Fibroblast of gingiva (primary cell): Measurements from ENCODE around the gene ITGB5.
"Not testable (repeated sequence)": the region's sequence is repeated elsewhere in the genome, so short reads cannot be mapped to it uniquely, and the experiment has no call there.

Experiments
- DNase-seq: peaks from one replicate; pipeline ENCODE4 v3.0.0-alpha.2; 2011; ENCODE audit warnings: low read depth

ITGB5 gene

DNA sequence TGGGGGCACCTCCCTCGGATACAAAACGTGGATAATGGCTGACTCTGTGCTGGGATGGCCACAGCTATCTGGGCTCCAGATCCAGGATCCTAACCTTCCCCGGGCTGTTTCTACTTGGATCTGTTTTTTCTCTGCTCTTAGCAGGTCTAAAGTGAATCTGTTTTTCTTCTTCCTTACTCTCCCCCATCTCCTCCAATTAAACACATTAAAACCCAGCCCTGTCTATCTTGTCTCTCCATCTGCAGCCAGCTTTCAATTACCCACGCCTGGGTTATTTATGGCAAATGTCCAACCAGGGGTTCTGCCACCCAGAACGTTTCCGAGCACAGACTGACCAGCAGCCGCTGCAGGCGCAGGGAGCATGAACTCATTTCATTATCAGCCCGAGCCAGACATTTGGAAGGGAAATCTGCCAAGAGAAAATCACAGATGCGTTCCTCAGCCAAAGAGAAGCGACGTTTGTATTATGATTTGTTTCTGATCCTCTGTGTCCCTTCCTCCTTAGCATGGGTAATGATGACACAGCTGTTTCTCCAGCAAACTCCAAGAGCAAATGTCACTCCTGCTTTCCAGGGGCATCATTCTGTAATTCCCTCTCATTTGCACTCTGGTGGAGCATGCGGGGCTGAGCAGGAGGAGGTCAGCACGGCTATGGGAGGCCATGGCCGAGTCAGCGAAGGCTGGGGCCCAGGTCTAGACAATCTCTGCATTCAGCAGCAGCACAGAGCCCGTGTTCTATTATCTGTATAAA is 114.9 kb downstream of the ITGB5 start:
- peak; percentile 75 for DNase-seq

- no peak for DNase-seq
These were observed 116.1 kb downstream of the ITGB5 start for GRCh38 chr3:124771083-124771445.

DNA sequence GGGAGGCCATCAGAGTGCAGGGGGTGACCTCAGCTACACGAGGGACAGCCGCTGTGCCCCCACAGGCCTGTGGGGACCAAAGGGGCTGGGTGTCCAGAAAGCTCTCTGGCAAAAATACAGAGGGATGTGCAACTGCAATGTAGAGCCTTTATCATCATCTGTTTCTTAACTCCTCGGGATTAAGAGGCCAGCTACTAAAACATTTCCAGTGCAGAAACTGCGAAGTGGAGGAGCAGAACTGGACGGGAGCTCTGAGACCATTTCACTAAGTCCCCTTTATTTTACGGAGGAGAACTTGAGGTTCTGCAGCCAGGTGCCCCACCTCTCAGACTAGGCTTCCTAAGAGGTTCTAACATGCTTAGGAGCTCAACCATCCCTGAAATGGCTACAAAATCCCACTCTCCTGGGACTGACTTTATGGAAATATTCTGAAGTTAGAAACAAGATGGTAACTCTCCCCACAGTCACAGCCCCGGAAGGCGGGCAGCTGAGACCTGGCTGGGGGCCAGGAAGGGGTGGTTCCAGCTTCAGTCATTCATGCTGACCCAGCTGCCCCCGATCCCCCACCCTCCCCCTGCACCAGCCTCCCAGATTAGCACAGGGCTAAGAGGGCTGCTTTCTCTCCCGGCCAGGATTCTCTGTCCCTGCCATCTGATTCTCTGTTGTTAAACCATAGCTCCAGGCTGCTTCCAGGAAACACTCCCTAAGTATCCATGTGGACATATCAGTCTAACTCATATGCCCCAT is 116.7 kb downstream of the ITGB5 start:
- no peak for DNase-seq

DNA sequence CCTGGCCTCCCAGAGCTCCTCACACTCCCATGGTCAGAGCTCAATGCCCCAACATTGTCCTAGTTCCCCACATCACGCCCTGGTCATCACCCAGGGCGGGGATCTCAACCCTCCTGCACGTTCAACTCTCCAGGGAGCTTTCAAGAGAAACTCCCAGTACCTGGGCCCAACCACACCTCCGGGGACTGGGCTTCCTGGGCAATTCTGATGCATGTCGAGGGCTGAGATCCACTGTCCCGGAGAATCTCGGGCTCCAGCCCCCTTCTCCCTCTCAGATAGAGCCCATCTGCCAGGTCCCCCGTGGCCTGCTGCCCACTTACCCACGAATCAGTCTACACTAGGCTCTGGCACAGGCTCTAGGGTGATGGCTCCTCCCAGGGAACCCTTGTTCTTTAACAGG is 117.7 kb downstream of the ITGB5 start:
- no peak for DNase-seq

- DNase-seq, result no peak
These were observed 118.4 kb downstream of the ITGB5 start for GRCh38 chr3:124768812-124769211.

GRCh38 chr3:124767691-124768090 is 119.5 kb downstream of the ITGB5 start:
- no peak for DNase-seq

GRCh38 chr3:124767264-124767663 is 119.9 kb downstream of the ITGB5 start:
- DNase-seq, result no peak

DNA sequence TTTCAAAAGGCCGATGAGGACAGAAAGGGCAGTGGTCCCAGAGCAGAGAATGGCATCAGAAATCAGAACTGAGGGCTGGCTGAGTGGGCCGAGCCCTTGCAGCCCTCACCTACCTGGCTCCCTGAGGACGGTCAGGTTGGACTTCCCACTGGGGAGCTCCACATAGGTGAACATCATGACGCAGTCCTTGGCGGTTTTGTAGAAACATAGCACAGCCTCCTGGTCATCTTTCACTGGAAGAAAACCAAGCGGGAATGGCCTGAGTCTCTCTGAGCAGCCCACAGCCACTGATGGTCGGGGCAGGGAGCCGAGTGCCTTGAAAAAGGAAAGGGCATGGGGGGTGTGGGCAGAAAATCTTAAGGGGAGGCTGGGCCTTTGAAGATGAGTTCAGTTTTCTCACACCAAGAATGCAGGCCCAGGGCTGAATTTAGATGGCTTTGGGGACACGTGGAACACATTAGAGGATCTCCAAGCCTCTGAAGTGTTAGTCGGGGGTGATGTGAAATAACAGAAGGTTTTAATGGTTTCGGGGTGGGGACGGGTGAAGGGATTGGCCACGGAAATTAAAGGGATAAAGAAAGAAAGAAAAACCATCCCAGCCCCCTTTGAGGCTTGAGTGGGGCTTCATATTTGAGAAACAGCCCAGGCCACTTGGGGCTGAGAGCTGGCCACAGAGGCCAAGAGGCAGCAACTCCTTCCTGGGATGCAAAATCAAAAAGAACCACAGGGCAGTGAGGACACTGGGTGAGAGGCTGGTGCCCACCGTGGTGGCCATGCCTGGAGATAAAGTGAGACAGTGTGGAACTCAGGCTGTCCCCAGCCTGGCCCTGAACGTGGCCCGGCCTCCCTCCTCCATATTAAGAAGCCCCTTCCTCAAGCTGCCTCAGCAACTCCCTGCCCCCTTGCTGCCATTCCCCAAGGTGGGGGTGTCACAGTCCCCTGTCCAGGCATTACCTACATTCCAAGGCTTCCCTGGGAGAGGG is 120.8 kb downstream of the ITGB5 start:
- no peak for DNase-seq

GRCh38 chr3:124765197-124765840 is 121.8 kb downstream of the ITGB5 start:
- DNase-seq, result no peak

GRCh38 chr3:124764746-124765145 is 122.4 kb downstream of the ITGB5 start:
- no peak for DNase-seq

GRCh38 chr3:124763644-124764358 is 123.4 kb downstream of the ITGB5 start:
- no peak for DNase-seq

DNA sequence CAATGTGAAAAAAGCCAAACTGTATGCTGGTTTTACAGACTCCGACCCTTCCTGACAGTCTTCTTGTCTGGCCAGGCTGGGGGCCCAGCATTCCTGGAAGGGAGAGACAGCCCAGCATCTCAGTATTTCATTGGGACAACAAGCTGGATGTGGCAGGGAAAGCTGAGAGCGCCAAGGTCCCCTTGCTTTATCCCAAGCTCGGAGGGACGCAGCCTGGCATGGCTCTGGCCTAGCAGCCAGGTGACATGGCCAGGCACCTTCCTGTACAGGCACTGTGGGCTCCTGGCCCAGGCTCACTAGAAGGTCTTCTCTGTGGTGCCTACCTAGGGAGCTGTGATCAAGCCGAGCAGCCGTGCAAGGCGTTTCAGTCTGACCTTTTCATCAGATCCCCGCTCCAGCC is 124.0 kb downstream of the ITGB5 start:
- DNase-seq, result no peak

DNA sequence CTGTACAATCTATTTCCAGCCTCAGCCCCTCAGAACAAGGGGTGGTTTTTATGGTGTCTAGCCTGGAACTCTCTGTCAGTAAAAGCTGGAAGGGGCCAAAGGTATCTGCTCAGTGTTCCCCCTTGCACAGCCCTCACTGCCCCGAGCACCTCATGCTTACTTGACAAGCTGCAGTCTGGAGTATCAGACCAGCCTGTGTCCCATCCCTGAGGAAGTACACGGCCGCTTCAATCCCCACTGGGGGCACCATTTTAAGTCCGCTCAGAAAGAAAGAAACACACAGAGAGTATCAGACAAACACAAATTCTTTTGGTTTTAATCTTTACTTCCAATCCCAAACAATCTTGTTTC is 124.5 kb downstream of the ITGB5 start:
- DNase-seq, result no peak

DNA sequence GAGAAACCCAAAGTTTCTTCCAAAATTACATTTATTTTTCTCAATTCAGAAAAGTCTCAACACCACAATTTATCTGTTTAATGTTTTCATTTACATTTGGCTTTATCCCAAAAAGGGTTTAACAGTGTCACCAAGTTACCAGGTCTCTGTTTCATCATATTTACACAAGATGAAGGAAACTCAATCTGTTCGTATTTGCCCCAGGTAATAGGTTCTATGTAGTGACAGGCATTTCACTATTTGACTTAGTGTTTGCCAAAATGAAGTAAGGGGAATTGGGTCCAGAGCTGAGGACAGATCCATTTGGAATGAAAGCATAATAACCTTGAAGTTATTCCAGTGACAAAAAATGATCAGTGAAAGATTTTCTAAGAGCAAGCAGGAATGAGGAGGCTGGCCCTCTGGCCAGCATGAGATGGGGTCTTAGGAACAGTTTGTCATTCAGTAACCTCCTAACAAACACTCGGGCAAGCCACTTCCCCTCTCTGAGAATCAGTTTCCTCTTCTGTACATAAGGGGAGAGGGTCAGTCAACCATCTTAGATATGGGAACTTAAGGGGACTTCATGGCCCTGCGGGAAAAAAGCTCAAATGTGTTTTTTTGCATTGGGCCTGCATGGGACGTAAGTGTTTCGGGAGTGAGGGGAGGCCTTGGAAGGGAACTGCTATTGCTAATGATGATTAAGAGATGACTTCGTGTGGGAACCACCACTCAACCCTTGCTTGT is 125.1 kb downstream of the ITGB5 start:
- no peak for DNase-seq

DNA sequence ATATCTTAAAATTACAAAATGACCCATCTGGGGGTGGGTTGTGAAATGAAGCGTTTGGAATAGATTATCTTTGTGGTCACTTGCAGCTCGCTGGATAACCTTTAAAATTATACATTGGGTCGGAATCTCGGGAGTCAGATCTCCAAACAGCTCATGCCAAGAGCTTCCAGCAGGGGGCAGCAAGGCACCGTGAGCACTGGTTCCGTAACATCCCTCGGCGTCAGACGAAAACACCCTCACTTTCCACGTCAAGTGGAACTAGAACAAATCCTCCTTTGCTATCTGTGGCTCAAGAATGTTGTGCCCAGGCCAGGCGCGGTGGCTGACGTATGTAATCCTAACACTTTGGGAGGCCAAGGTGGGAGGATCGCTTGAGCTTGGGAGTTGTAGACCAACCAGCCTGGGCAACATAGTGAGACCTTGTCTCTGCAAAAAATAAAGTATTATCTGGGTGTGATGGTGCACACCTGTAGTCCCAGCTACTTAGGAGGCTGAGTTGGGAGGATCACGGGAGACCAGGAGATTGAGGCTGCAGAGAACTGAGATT is 125.8 kb downstream of the ITGB5 start:
- peak; percentile 91 for DNase-seq

DNA sequence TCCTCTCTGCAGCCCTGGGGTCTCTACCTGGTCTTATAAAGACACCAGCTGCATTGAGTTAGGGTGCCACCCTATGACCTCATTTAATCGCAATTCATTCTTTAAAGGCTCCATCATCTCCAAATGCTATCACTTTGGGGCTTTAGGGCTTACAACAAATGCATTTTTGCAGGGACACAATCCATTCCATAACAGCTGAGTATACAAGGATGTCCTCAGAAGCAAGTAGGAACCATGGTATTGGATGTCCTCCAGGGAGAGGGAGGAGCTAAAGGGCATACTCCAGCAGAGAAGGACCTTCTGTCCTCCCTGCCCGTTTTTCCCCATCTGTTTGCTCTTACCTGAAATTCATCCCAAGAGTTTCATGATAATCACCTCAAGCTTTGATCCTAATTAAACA is 126.6 kb downstream of the ITGB5 start:
- DNase-seq, result peak; percentile 68

DNA sequence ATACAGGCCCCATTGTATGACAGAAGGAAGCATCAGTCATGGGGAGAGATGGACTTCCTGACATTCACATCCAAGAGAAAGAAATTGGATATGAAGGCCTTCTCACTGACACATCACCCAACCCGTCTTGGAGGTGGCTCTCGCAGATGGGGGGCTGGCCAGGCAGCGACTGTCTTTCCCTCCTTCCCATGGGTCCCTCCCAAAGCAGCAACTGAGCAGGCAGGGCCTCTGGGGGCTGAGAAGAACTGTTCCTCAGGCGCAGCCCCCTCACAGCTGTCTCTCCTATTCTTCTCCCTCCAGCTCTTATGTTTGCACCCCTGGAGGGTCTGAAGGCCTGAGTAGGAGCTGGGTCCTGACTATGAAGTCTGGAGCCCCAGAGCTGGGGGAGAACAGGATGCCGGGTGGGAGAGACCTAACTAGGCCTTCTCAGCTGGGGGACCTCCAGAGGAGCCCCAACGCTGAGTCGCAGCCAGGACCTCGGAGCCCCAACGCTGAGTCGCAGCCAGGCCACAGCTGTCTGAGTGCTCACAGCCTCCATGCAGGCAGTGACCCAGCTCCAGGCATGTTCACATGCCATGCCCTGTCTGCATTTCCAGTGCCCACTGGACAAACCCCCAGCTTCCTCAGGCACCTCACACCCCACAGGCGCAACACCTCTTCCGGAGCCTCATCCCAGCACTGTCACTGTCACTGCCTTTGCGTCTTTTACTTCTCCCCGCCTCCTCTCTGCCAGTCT is 127.3 kb downstream of the ITGB5 start:
- no peak for DNase-seq

GRCh38 chr3:124758851-124759635 is 128.1 kb downstream of the ITGB5 start:
- no peak for DNase-seq

- not testable (repeated sequence) for DNase-seq
These were observed 129.2 kb downstream of the ITGB5 start for GRCh38 chr3:124757926-124758325.
